ENCODE data around the gene MOB2.
"Not testable (repeated sequence)": the region's sequence is repeated elsewhere in the genome, so short reads cannot be mapped to it uniquely, and the experiment has no call there.

MOB2 gene

DNA sequence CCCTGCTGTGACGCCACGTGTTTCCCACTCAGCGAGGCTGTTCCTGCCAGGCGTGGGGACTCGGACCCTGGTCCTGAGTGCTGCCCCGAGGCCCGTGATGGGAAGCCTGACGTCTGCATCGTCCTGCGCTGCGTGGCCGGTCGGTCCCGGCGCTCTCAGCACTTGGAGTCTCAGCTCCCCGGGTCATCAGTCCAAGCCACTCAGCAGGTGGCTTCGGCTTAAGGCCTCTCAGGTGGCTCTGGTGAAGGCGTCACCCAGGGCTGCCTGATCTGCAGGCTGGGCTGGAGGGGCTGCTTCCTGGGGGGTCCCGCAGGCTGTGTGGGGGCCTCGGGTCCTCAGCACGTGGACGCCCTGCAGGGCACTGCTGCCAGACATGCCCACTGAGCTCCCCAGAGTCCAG is 61.6 kb downstream of the MOB2 start:
- no peak for FAIRE-seq

GRCh38 chr11:1423406-1423805 is 63.2 kb downstream of the MOB2 start:
- not testable (repeated sequence) for FAIRE-seq; DNase-seq (ENCODE audit: insufficient read length, low spot score)

More for the DNA sequence above, 61.6 kb downstream of the MOB2 start:
- DNase-seq (ENCODE audit: insufficient read length, low spot score): no peak

- FAIRE-seq (no peak), DNase-seq (ENCODE audit: insufficient read length, low spot score) (no peak)
Measured at GRCh38 chr11:1422981-1423380, 63.6 kb downstream of the MOB2 start.

GRCh38 chr11:1422481-1422880 is 64.1 kb downstream of the MOB2 start:
- no peak for FAIRE-seq
- no peak for DNase-seq (ENCODE audit: insufficient read length, low spot score)

GRCh38 chr11:1421291-1421690 is 65.3 kb downstream of the MOB2 start:
- DNase-seq (ENCODE audit: insufficient read length, low spot score) (no peak), FAIRE-seq (no peak)

- no peak for FAIRE-seq
- no peak for DNase-seq (ENCODE audit: insufficient read length, low spot score)
Measured at GRCh38 chr11:1419811-1420210, 66.8 kb downstream of the MOB2 start.
